ENCODE data around the gene PTPRB.

- TF ChIP-seq CTCF (conservative IDR thresholded peaks at IDR 0.05; ENCODE audit: low read depth, low read length) (no peak), BHLHE40 (IDR thresholded peaks at IDR 0.05; ENCODE audit: low read depth, low read length) (no peak), POLR2A (IDR thresholded peaks at IDR 0.05; ENCODE audit: low read depth, low read length) (no peak)
Observed at GRCh38 chr12:70550180-70550577, 87.0 kb downstream of the PTPRB start.
